GM23248 (cell line): ENCODE data around the gene TADA3.

Experiments used
- EZH2 ChIP-seq: fragments of 200-600 bp; sonication (generic); IDR thresholded peaks from 2 replicates; pipeline ENCODE4 v1.6.1; 2018; ENCODE audit warnings: antibody characterized with exemption, mild to moderate bottlenecking; ENCODE audit not compliant: insufficient read depth, poor library complexity, severe bottlenecking
- EZH2phosphoT487 ChIP-seq: fragments of 200-600 bp; sonication (generic); IDR thresholded peaks from 2 replicates; pipeline ENCODE4 v1.6.1; 2018; ENCODE audit warnings: antibody characterized with exemption, moderate library complexity, mild to moderate bottlenecking, low read depth; ENCODE audit not compliant: insufficient read depth

GRCh38 chr3:9783954-9784353 is 8.3 kb downstream of the TADA3 start:
- TF ChIP-seq EZH2 (no peak), EZH2phosphoT487 (no peak)
